ENCODE measurements around the gene CNN3. TPM values are rescaled to one million over a fixed set of nuclear protein-coding genes. Genes with fewer than 3 reads are reported as not detected.

The CNN3 gene
- polyA plus RNA-seq, 1 of the 3 experiments (the other 2 are of a cell fraction), result 204 TPM

- no peaks in the 10 kb centered on the region for H3K9me3 ChIP-seq
- CTCF ChIA-PET, result interaction anchor here (0.6 to 2.8 kb wide), 8 partner anchors 11 to 784 kb away, joined by 3 to 9 read pairs (median 6); no protein-coding TSS in a partner anchor
- DNase-seq, result no peak
- no peaks in the 10 kb centered on the region for H3K27me3 ChIP-seq (ENCODE audit: insufficient read depth)
- H4K20me1 ChIP-seq (ENCODE audit: insufficient read depth), result no peaks in the 10 kb centered on the region
- TF ChIP-seq EZH2phosphoT487 (IDR thresholded peaks at IDR 0.05; ENCODE audit: borderline replicate concordance, low read depth), result no peak
- TF ChIP-seq FOSL2 (IDR thresholded peaks at IDR 0.05; ENCODE audit: borderline replicate concordance, low read depth), result no peak
- TF ChIP-seq ELF1 (IDR thresholded peaks at IDR 0.05), result no peak
- no peak for TF ChIP-seq FOXM1 (IDR thresholded peaks at IDR 0.05; ENCODE audit: low read depth)
- TF ChIP-seq POLR2AphosphoS5 (IDR thresholded peaks at IDR 0.05; ENCODE audit: low read depth, low read length), result no peak
- TF ChIP-seq MEF2A (IDR thresholded peaks at IDR 0.05; ENCODE audit: borderline replicate concordance, low read depth), result no peak
- TF ChIP-seq, protein P1, sequence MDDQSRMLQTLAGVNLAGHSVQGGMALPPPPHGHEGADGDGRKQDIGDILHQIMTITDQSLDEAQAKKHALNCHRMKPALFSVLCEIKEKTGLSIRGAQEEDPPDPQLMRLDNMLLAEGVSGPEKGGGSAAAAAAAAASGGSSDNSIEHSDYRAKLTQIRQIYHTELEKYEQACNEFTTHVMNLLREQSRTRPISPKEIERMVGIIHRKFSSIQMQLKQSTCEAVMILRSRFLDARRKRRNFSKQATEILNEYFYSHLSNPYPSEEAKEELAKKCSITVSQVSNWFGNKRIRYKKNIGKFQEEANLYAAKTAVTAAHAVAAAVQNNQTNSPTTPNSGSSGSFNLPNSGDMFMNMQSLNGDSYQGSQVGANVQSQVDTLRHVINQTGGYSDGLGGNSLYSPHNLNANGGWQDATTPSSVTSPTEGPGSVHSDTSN (IDR thresholded peaks at IDR 0.05), result no peak
- TF ChIP-seq TEAD4 (IDR thresholded peaks at IDR 0.05; ENCODE audit: borderline replicate concordance, insufficient read depth), result no peak
- H3F3A ChIP-seq (replicated peaks; ENCODE audit: insufficient read depth), result no peaks in the 10 kb centered on the region
- H3K36me3 ChIP-seq (replicated peaks in 1 of 2; ENCODE audit: control insufficient read depth in 1 of 2, insufficient read depth in 2 of 2, low read length in 1 of 2), result no peaks in the 10 kb centered on the region
- H3K4me1 ChIP-seq (ENCODE audit: control insufficient read depth in 1 of 2, insufficient read depth in 2 of 2, low read depth in 1 of 2, low read length in 1 of 2), result peaks cover 9 to 18% of the 10 kb centered on the region in 2 experiments; a peak in 2 of 4 replicates
- H3K4me3 ChIP-seq (ENCODE audit: low read depth in 2 of 2, low read length in 1 of 2), result no peak overlapping the region
- H3K79me2 ChIP-seq (ENCODE audit: insufficient read depth), result no peaks in the 10 kb centered on the region
- H3K9me2 ChIP-seq, result no peaks in the 10 kb centered on the region
- H3K9ac ChIP-seq, result no peak overlapping the region
- peak overlapping the region; percentile 49; the same call in 1 of the 2 replicates for H3K4me2 ChIP-seq
- peak overlapping the region; percentile 4 to 28; a peak in 2 of 4 replicates for H3K27ac ChIP-seq (ENCODE audit: low read depth in 2 of 2, low read length in 1 of 2)
- WGBS (ENCODE audit: low lambda C conversion rate), result 82% methylated on average over 7 of the region's 7 CpGs
- no peak overlapping the region for H2AFZ ChIP-seq (ENCODE audit: low read depth)
- POLR2A ChIA-PET, result interaction anchor here (0.8 kb wide), 1 partner anchor 10 kb away, joined by 3 read pairs; no protein-coding TSS in a partner anchor
These were observed 53.2 kb downstream of the CNN3 start for GRCh38 chr1:94873520-94874351.

GRCh38 chr1:94872771-94873495 is 54.0 kb downstream of the CNN3 start:
- no peaks in the 10 kb centered on the region for H3K79me2 ChIP-seq (ENCODE audit: insufficient read depth)
- TF ChIP-seq, protein P1 (IDR thresholded peaks at IDR 0.05), result peak; percentile 33; the same call in 1 of the 2 replicates
- TF ChIP-seq NFIC (IDR thresholded peaks at IDR 0.05; ENCODE audit: borderline replicate concordance), result 0 out of 2 replicates have a peak, but pooled peaks have one; percentile 3
- TF ChIP-seq, protein P2, sequence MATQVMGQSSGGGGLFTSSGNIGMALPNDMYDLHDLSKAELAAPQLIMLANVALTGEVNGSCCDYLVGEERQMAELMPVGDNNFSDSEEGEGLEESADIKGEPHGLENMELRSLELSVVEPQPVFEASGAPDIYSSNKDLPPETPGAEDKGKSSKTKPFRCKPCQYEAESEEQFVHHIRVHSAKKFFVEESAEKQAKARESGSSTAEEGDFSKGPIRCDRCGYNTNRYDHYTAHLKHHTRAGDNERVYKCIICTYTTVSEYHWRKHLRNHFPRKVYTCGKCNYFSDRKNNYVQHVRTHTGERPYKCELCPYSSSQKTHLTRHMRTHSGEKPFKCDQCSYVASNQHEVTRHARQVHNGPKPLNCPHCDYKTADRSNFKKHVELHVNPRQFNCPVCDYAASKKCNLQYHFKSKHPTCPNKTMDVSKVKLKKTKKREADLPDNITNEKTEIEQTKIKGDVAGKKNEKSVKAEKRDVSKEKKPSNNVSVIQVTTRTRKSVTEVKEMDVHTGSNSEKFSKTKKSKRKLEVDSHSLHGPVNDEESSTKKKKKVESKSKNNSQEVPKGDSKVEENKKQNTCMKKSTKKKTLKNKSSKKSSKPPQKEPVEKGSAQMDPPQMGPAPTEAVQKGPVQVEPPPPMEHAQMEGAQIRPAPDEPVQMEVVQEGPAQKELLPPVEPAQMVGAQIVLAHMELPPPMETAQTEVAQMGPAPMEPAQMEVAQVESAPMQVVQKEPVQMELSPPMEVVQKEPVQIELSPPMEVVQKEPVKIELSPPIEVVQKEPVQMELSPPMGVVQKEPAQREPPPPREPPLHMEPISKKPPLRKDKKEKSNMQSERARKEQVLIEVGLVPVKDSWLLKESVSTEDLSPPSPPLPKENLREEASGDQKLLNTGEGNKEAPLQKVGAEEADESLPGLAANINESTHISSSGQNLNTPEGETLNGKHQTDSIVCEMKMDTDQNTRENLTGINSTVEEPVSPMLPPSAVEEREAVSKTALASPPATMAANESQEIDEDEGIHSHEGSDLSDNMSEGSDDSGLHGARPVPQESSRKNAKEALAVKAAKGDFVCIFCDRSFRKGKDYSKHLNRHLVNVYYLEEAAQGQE (IDR thresholded peaks at IDR 0.05; ENCODE audit: low read depth, low read length), result no peak
- CTCF ChIA-PET, result interaction anchor here (1.0 to 2.8 kb wide), 8 partner anchors 10 to 170 kb away, joined by 3 to 9 read pairs (median 5); no protein-coding TSS in a partner anchor
- H3K36me3 ChIP-seq (replicated peaks in 1 of 2; ENCODE audit: control insufficient read depth in 1 of 2, insufficient read depth in 2 of 2, low read length in 1 of 2), result no peaks in the 10 kb centered on the region
- no peak overlapping the region for H3K9ac ChIP-seq
- H4K20me1 ChIP-seq (ENCODE audit: insufficient read depth), result no peaks in the 10 kb centered on the region
- no peak overlapping the region for H3K4me3 ChIP-seq (ENCODE audit: low read depth in 2 of 2, low read length in 1 of 2)
- WGBS (ENCODE audit: low lambda C conversion rate), result 47% methylated on average over 4 of the region's 4 CpGs
- H3F3A ChIP-seq (replicated peaks; ENCODE audit: insufficient read depth), result no peaks in the 10 kb centered on the region
- POLR2A ChIA-PET, result no interaction called here
- H2AFZ ChIP-seq (ENCODE audit: low read depth), result no peak overlapping the region
- peak overlapping the region; percentile 4 to 28; a peak in 2 of 4 replicates for H3K27ac ChIP-seq (ENCODE audit: low read depth in 2 of 2, low read length in 1 of 2)
- DNase-seq, result no peak
- no peaks in the 10 kb centered on the region for H3K27me3 ChIP-seq (ENCODE audit: insufficient read depth)
- H3K4me1 ChIP-seq (ENCODE audit: control insufficient read depth in 1 of 2, insufficient read depth in 2 of 2, low read depth in 1 of 2, low read length in 1 of 2), result peaks cover 9 to 18% of the 10 kb centered on the region in 2 experiments; a peak in 2 of 4 replicates
- no peaks in the 10 kb centered on the region for H3K9me2 ChIP-seq
- no peaks in the 10 kb centered on the region for H3K9me3 ChIP-seq
- H3K4me2 ChIP-seq, result peak overlapping the region; percentile 49; the same call in 1 of the 2 replicates
